Neuronal stem cell (in vitro differentiated cells): ENCODE measurements around the gene ELOVL1.

Experiments
- DNase-seq: peaks from one replicate; pipeline ENCODE4 v3.0.0-alpha.2; 2013; ENCODE audit warnings: low spot score
- H2AFZ ChIP-seq: one replicate; pipeline ENCODE4 v1.6.1; 2013; ENCODE audit warnings: mild to moderate bottlenecking, low read length, inconsistent platforms
- H2AK5ac ChIP-seq: 2 replicates; pipeline ENCODE4 v1.6.1; 2013; ENCODE audit warnings: low read depth, mild to moderate bottlenecking, inconsistent platforms, low read length, moderate library complexity, mixed read lengths
- H2BK120ac ChIP-seq: 2 replicates; pipeline ENCODE4 v1.6.1; 2013; ENCODE audit warnings: low read depth, mild to moderate bottlenecking, inconsistent platforms, low read length, moderate library complexity, mixed read lengths
- H2BK12ac ChIP-seq: one replicate; pipeline ENCODE4 v1.6.1; 2013; ENCODE audit warnings: low read length, inconsistent platforms
- H2BK15ac ChIP-seq: 2 replicates; pipeline ENCODE4 v1.6.1; 2013; ENCODE audit warnings: mild to moderate bottlenecking, low read length, inconsistent platforms, mixed read lengths
- H2BK5ac ChIP-seq: one replicate; pipeline ENCODE4 v1.6.1; 2013; ENCODE audit warnings: inconsistent platforms, mild to moderate bottlenecking, low read length, moderate library complexity
- H3K14ac ChIP-seq: one replicate; pipeline ENCODE4 v1.6.1; 2013; ENCODE audit warnings: low read length, inconsistent platforms
- H3K18ac ChIP-seq: 2 replicates; pipeline ENCODE4 v1.6.1; 2013; ENCODE audit warnings: low read length, inconsistent platforms
- H3K23ac ChIP-seq: 2 replicates; pipeline ENCODE4 v1.6.1; 2013; ENCODE audit warnings: low read depth, mild to moderate bottlenecking, mixed read lengths, low read length, inconsistent platforms; ENCODE audit not compliant: poor library complexity
- H3K27ac ChIP-seq: replicated peaks from 3 replicates; pipeline ENCODE4 v1.5.1; 2013; ENCODE audit warnings: low read length, inconsistent platforms
- H3K27me3 ChIP-seq, 3 experiments: 2 replicates each; pipeline ENCODE4 v1.6.1; 2013; ENCODE audit warnings: low read length in 3 of 3, mild to moderate bottlenecking in 2 of 3, inconsistent platforms in 1 of 3, low read depth in 1 of 3, mixed read lengths in 1 of 3, moderate library complexity in 1 of 3; ENCODE audit not compliant: control insufficient read depth in 3 of 3, insufficient read depth in 3 of 3
- H3K36me3 ChIP-seq, 2 donors: replicated peaks in 1 of 2; 2 replicates each; pipeline ENCODE4 v1.6.1; 2013; ENCODE audit warnings: low read length in 2 of 2; ENCODE audit not compliant: control insufficient read depth in 2 of 2, insufficient read depth in 2 of 2
- H3K4ac ChIP-seq: 2 replicates; pipeline ENCODE4 v1.6.1; 2013; ENCODE audit warnings: inconsistent platforms, mild to moderate bottlenecking, low read length, moderate library complexity
- H3K4me1 ChIP-seq, 2 donors: 1 replicate in 1 of 2; 2 replicates in 1 of 2; pipeline ENCODE4 v1.6.1; 2013; ENCODE audit warnings: low read length in 2 of 2, low read depth in 1 of 2; ENCODE audit not compliant: control insufficient read depth in 2 of 2, insufficient read depth in 1 of 2
- H3K4me2 ChIP-seq: one replicate; pipeline ENCODE4 v1.6.1; 2013; ENCODE audit warnings: mild to moderate bottlenecking, low read length, inconsistent platforms; ENCODE audit not compliant: insufficient read depth, poor library complexity, severe bottlenecking
- H3K4me3 ChIP-seq, 2 donors: 2 replicates each; pipeline ENCODE4 v1.5.1; 2013; ENCODE audit warnings: low read length in 2 of 2, mild to moderate bottlenecking in 2 of 2, inconsistent platforms in 1 of 2, moderate library complexity in 1 of 2
- H3K79me1 ChIP-seq: one replicate; pipeline ENCODE4 v1.6.1; 2013; ENCODE audit warnings: low read depth, mild to moderate bottlenecking, inconsistent platforms, low read length, moderate library complexity
- H3K9ac ChIP-seq: one replicate; pipeline ENCODE4 v1.6.1; 2013; ENCODE audit warnings: mild to moderate bottlenecking, low read depth, low read length, inconsistent platforms; ENCODE audit not compliant: poor library complexity
- H3K9me3 ChIP-seq, 2 donors: replicated peaks in 1 of 2; 2 replicates each; pipeline versions ENCODE3 to v1.6.1; 2013; ENCODE audit warnings: low read length in 2 of 2, mild to moderate bottlenecking in 2 of 2, inconsistent platforms in 1 of 2, low read depth in 1 of 2, mixed read lengths in 1 of 2, moderate library complexity in 1 of 2; ENCODE audit not compliant: control insufficient read depth in 2 of 2, insufficient read depth in 1 of 2
- H4K8ac ChIP-seq: one replicate; pipeline ENCODE4 v1.6.1; 2013; ENCODE audit warnings: low read depth, mild to moderate bottlenecking, inconsistent platforms, low read length, moderate library complexity
- H4K91ac ChIP-seq: one replicate; pipeline ENCODE4 v1.6.1; 2013; ENCODE audit warnings: low read length, low read depth, mild to moderate bottlenecking, inconsistent platforms; ENCODE audit not compliant: poor library complexity
- WGBS, 2 donors: extraction: QIAGEN DNeasy Blood & Tissue Kit; methylation state at CpG; one replicate each; pipeline ENCODE4 v1.1.7; 2013; ENCODE audit warnings: missing lambda C conversion rate in 2 of 2, mixed read lengths in 1 of 2; ENCODE audit not compliant: insufficient read length in 2 of 2, insufficient replicate concordance in 1 of 2; ENCODE audit errors: extremely low coverage in 2 of 2; 5-methylcytosine and 5-hydroxymethylcytosine counted together

The ELOVL1 gene

GRCh38 chr1:43337588-43337987 is 30.2 kb downstream of the ELOVL1 start, which contains the start of gene MPL:
Gene MPL, plus strand, starts transcription at chr1:43337818. Its CDS starts 31 bp downstream, at chr1:43337849.
- no CpG with 5 or more reads among the region's 3 CpGs for WGBS, 2 donors
- Histone ChIP-seq H2BK120ac (no peak within 1 kb of the TSS), H2BK12ac (no peak within 1 kb of the TSS), H3K18ac (peak within 1 kb of the TSS; percentile 74), H3K79me1 (no peaks in the 10 kb centered on the region), H3K4me2 (no peak within 1 kb of the TSS), H3K4me3 (no peak within 1 kb of the TSS), H3K4me1 (peaks cover 0 to 2% of the 10 kb centered on the region in 2 donors), H3K23ac (peak within 1 kb of the TSS; percentile 40), H3K36me3 (no peaks in the 10 kb centered on the region), H3K4ac (no peak within 1 kb of the TSS), H3K14ac (no peak within 1 kb of the TSS), H4K8ac (no peak within 1 kb of the TSS), H3K27ac (no peak within 1 kb of the TSS), H3K27me3 (peaks cover 0 to 20% (median 0%) of the 10 kb centered on the region in 3 experiments), H2AFZ (no peak within 1 kb of the TSS), H4K91ac (no peak within 1 kb of the TSS), H2BK15ac (peak within 1 kb of the TSS; percentile 34), H2BK5ac (no peak within 1 kb of the TSS), H3K9ac (no peak within 1 kb of the TSS), H3K9me3 (no peaks in the 10 kb centered on the region), H2AK5ac (peak within 1 kb of the TSS; percentile 47)
- no peak for DNase-seq

- no peak overlapping the region for H3K4me3 ChIP-seq
- no peak overlapping the region for H3K18ac ChIP-seq
- no peak overlapping the region for H3K14ac ChIP-seq
- DNase-seq: no peak
- H3K9me3 ChIP-seq: no peaks in the 10 kb centered on the region
- no peak overlapping the region for H3K9ac ChIP-seq
- H3K27ac ChIP-seq: no peak overlapping the region
- H2BK15ac ChIP-seq: no peak overlapping the region
- no peak overlapping the region for H3K4me2 ChIP-seq
- H3K4me1 ChIP-seq: peaks cover 2 to 3% of the 10 kb centered on the region in 2 donors
- H2AK5ac ChIP-seq: no peak overlapping the region
- H3K23ac ChIP-seq: no peak overlapping the region
- peaks cover 0 to 15% (median 0%) of the 10 kb centered on the region in 3 experiments for H3K27me3 ChIP-seq
- H2BK120ac ChIP-seq: no peak overlapping the region
- no peak overlapping the region for H2BK12ac ChIP-seq
- 100% methylated on average over 1 of the region's 7 CpGs; no CpG with 5 or more reads in 1 of the 2 donors for WGBS, 2 donors
- H2AFZ ChIP-seq: no peak overlapping the region
- H4K91ac ChIP-seq: no peak overlapping the region
- H3K4ac ChIP-seq: no peak overlapping the region
- H4K8ac ChIP-seq: no peak overlapping the region
- no peaks in the 10 kb centered on the region for H3K36me3 ChIP-seq
- no peaks in the 10 kb centered on the region for H3K79me1 ChIP-seq
- H2BK5ac ChIP-seq: no peak overlapping the region
These were observed 33.2 kb downstream of the ELOVL1 start for GRCh38 chr1:43334453-43335205.

GRCh38 chr1:43331688-43332087 is 36.1 kb downstream of the ELOVL1 start:
- Histone ChIP-seq H3K18ac (no peak overlapping the region), H3K4me1 (peaks cover 0 to 3% of the 10 kb centered on the region in 2 donors), H4K8ac (no peak overlapping the region), H2BK12ac (no peak overlapping the region), H3K14ac (no peak overlapping the region), H3K36me3 (no peaks in the 10 kb centered on the region), H4K91ac (no peak overlapping the region), H3K9me3 (peaks cover 2 to 6% of the 10 kb centered on the region in 2 donors), H2BK15ac (no peak overlapping the region), H2BK5ac (no peak overlapping the region), H3K4ac (no peak overlapping the region), H3K23ac (no peak overlapping the region), H3K27ac (no peak overlapping the region), H3K4me2 (no peak overlapping the region), H2BK120ac (no peak overlapping the region), H2AK5ac (no peak overlapping the region), H3K9ac (no peak overlapping the region), H3K79me1 (no peaks in the 10 kb centered on the region), H3K4me3 (no peak overlapping the region), H2AFZ (no peak overlapping the region), H3K27me3 (no peaks in the 10 kb centered on the region)
- no peak for DNase-seq
- no CpG with 5 or more reads among the region's 5 CpGs for WGBS, 2 donors

- H4K91ac ChIP-seq: no peak overlapping the region
- H2AK5ac ChIP-seq: no peak overlapping the region
- H3K9me3 ChIP-seq: peaks cover 2 to 6% of the 10 kb centered on the region in 2 donors
- no peak overlapping the region for H3K4me2 ChIP-seq
- DNase-seq: no peak
- H3K36me3 ChIP-seq: no peaks in the 10 kb centered on the region
- H2BK15ac ChIP-seq: no peak overlapping the region
- H3K4me1 ChIP-seq: peaks cover 0 to 3% of the 10 kb centered on the region in 2 donors
- H3K79me1 ChIP-seq: no peaks in the 10 kb centered on the region
- H2BK5ac ChIP-seq: no peak overlapping the region
- H2BK12ac ChIP-seq: no peak overlapping the region
- H3K9ac ChIP-seq: no peak overlapping the region
- peak overlapping the region; percentile 26 for H4K8ac ChIP-seq
- WGBS, 2 donors: no CpG with 5 or more reads among the region's 6 CpGs
- no peak overlapping the region for H3K18ac ChIP-seq
- no peak overlapping the region for H3K27ac ChIP-seq
- no peak overlapping the region for H3K4ac ChIP-seq
- no peaks in the 10 kb centered on the region for H3K27me3 ChIP-seq
- H3K23ac ChIP-seq: no peak overlapping the region
- H2BK120ac ChIP-seq: no peak overlapping the region
- peak overlapping the region; percentile 57 for H2AFZ ChIP-seq
- no peak overlapping the region for H3K14ac ChIP-seq
- H3K4me3 ChIP-seq: no peak overlapping the region
These were observed 37.6 kb downstream of the ELOVL1 start for GRCh38 chr1:43329995-43330751.
